Measurements from ENCODE around the gene FKBP2.
A peak's percentile ranks its signal among the peaks of the same experiment; 100 is the strongest.

Gene FKBP2

DNA sequence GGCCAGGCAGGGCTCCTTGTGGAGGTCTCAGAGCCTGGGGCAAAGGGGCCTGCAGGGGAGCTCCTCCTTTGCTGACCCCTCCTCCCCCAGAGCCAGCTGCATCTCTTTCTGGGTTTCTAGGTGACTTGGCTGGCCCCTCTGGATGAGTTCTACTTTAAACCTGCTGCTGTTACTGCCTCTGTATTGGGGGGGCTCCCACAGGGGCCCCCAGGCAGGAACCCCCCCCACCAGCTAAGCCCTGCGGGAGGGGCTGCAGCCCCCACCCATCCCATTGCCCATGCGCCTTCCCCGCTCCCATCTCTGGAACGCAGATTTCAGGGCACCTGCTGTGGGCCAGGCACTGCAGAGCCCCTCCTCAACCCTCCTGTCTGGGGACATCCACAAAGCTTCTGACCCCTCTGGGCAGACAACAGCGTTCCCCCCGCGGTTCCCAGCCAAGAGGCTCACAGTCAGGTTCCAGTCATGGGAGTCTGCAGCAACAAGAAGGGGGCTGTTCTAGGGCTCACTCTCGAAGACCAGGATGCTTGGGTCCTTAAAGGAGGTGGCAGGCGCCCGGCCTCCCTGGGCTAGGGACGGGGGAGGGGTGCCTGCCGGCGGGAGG, 9.6 kb downstream of the FKBP2 start:
- DNase-seq = peak; percentile 65

- DNase-seq = peak; percentile 65
Observed at GRCh38 chr11:64251016-64251752, 10.3 kb downstream of the FKBP2 start, which contains the start of gene PLCB3. PLCB3 (plus strand) TSS chr11:64251530; CDS start chr11:64251650, 120 bp downstream.

- DNase-seq = no peak
Observed at GRCh38 chr11:64251753-64252002, 10.8 kb downstream of the FKBP2 start.

GRCh38 chr11:64252003-64252872, 11.3 kb downstream of the FKBP2 start:
- no peak for DNase-seq

- no peak for DNase-seq
Observed at GRCh38 chr11:64253043-64253442, 12.1 kb downstream of the FKBP2 start.

GRCh38 chr11:64253481-64253880, 12.6 kb downstream of the FKBP2 start:
- DNase-seq = no peak

- no peak for DNase-seq
Observed at GRCh38 chr11:64254326-64254725, 13.4 kb downstream of the FKBP2 start.

- no peak for DNase-seq
Observed at GRCh38 chr11:64255135-64256128, 14.5 kb downstream of the FKBP2 start.

- no peak for DNase-seq
Observed at GRCh38 chr11:64256300-64256699, 15.4 kb downstream of the FKBP2 start.

DNA sequence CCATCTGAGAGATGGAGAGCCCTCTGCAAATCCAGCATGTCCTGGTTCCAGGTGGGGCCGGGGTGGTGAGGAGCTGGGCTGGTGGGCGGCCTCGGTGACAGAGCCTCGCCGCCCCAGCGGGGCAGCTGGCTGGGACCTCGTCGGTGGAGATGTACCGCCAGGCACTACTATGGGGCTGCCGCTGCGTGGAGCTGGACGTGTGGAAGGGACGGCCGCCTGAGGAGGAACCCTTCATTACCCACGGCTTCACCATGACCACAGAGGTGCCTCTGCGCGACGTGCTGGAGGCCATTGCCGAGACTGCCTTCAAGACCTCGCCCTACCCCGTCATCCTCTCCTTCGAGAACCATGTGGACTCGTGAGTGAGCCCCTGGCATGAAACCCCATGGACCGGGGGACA, 17.5 kb downstream of the FKBP2 start:
- no peak for DNase-seq

DNA sequence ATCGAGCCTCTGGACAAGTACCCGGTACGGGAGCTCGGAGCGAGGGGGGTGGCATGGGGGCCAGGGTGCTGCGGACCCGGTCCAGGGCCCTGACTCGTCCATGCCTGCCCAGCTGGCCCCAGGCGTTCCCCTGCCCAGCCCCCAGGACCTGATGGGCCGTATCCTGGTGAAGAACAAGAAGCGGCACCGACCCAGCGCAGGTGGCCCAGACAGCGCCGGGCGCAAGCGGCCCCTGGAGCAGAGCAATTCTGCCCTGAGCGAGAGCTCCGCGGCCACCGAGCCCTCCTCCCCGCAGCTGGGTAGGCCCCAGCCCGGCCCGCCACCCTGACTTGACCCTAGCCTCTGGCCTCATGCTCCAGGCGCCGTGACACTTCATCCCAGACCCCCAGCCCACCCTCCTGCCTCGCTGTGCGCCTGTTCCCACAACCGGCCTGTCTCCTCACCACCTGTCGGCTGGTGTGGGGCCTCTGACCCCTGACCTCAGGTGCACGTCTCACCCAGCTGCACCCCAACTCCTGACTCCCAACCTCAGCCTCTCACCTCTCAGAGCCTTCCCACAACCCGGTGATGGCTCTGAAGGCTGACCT, 18.1 kb downstream of the FKBP2 start:
- DNase-seq = no peak

GRCh38 chr11:64259533-64260067, 18.7 kb downstream of the FKBP2 start:
- no peak for DNase-seq

DNA sequence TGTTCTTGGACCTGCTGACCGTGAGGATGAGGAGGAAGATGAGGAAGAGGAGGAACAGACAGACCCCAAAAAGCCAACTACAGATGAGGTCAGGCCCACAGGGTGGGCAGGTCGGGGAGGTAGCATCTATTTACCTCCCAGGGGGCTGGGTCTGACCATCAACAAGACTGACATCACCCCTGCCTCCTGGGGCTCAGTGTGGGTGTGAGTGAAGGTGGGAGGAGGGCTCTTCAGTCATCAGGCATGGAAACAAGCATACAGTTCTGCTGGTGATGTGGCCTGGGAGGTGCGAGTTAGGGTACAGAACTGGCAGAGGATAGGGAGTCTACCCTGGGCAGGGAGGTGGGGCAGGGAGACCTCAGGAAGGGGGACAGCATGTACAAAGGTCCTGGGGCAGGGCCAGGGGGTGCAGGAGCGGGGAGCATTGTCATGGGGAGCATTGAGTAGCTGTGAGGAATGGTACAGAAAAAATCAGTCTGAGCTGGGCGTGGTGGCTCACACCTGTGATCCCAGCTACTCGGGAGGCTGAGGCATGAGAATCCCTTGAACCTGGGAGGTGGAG, 19.3 kb downstream of the FKBP2 start:
- no peak for DNase-seq

DNA sequence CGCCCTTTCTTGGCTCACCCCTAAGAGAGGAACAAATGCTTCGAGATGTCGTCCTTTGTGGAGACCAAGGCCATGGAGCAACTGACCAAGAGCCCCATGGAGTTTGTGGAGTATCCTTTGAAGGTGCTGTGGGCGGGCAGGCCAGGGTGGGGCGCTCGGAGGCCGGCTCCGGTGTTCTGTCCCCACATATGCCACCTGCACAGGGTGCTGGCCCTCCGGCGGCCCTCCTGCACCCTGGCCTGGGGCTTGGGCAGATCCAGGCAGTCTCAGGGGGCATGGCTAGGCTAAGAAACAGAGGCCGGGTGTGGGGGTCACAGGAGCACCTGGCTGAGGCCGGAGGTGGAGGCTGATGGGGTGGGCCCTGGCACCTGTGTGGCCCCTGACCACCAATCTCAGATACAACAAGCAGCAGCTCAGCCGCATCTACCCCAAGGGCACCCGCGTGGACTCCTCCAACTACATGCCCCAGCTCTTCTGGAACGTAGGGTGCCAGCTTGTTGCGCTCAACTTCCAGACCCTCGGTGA, 20.7 kb downstream of the FKBP2 start:
- DNase-seq = no peak

GRCh38 chr11:64262271-64263002, 21.5 kb downstream of the FKBP2 start:
- no peak for DNase-seq

- DNase-seq = no peak
Observed at GRCh38 chr11:64263021-64263946, 22.4 kb downstream of the FKBP2 start.

DNA sequence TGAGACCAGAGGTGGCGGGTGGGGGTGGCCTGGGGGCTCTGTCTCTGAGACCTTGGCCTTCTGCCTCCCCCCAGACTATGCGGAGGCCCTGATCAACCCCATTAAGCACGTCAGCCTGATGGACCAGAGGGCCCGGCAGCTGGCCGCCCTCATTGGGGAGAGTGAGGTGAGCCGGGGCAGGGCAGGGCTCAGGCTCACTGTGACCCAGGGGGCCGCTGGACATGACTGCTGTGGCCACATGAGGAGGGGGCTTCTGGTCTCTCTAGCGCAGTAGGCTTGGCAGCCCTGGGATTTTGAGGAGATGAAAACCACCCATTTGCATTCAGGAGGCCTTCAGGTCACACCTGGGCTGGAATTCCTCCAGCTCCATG, 23.0 kb downstream of the FKBP2 start:
- no peak for DNase-seq

DNA sequence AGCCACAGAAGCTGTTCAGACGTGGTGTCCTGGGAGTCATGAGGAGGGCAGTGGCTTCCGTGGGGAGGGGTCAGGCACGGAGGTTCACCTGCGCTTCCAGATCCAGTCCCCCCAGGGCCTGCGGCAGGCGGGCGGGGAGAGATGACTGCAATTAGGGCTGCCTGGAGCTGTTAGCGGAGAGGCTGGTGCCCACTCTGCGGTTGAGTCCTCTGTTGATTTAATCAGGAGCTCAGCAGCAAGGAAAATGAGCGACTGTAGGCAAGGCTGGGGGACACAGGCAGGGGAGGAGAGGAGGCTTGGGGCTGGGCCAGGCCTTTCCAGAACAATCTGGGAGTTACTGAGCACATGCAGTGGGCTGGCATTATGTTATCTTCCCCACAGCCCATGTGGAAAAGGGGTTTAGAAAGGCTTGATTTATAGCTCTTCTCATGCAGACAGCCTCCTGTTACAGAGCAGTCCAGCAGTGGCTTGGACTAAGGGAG, 23.5 kb downstream of the FKBP2 start:
- no peak for DNase-seq
